Gastrocnemius medialis (tissue), 4 donors: ENCODE results near the gene C3orf70. TPM values are rescaled to one million over a fixed set of nuclear protein-coding genes. Genes with fewer than 3 reads are reported as not detected.

Experiments
- ATAC-seq, 2 donors: fragments of 150-250 bp; one replicate each; pipeline ENCODE4 v1.9.1; 2016
- DNase-seq, 2 donors: peaks; one replicate each; pipeline ENCODE4 v3.0.0-alpha.2; 2019
- H3K27ac ChIP-seq, 4 donors: fragments of 200-600 bp; sonication (generic); 1 replicate in 1 of 4; 2 replicates in 3 of 4; pipeline ENCODE4 v1.5.1; 2016 to 2018; ENCODE audit warnings: mild to moderate bottlenecking in 2 of 4, moderate library complexity in 1 of 4
- H3K27me3 ChIP-seq, 3 donors: fragments of 200-600 bp; sonication (generic) in 2 of 3; 1 replicate in 1 of 3; 2 replicates in 2 of 3; pipeline versions ENCODE4 v1.5.1 to v1.6.0; 2016 to 2019; ENCODE audit warnings: mild to moderate bottlenecking in 1 of 3, moderate library complexity in 1 of 3
- H3K36me3 ChIP-seq, 2 donors: fragments of 200-600 bp; sonication (generic) in 1 of 2; one replicate each; pipeline ENCODE4 v1.5.1; 2017 to 2018
- H3K4me1 ChIP-seq, 2 donors: fragments of 200-600 bp; sonication (generic) in 1 of 2; one replicate each; pipeline ENCODE4 v1.5.1; 2016 to 2017; ENCODE audit warnings: mild to moderate bottlenecking in 2 of 2
- H3K4me3 ChIP-seq, 4 donors: fragments of 200-600 bp; sonication (generic) in 3 of 4; 1 replicate in 1 of 4; 2 replicates in 3 of 4; pipeline ENCODE4 v1.5.1; 2016 to 2019; ENCODE audit warnings: mild to moderate bottlenecking in 2 of 4
- H3K9me3 ChIP-seq, 3 donors: fragments of 200-600 bp; sonication (generic) in 2 of 3; 1 replicate in 1 of 3; 2 replicates in 2 of 3; pipeline ENCODE4 v1.5.1; 2016 to 2019
- POLR2A ChIP-seq, 2 donors: fragments of 450-650 bp; IDR thresholded peaks; one replicate each; pipeline ENCODE4 v1.6.1; 2017; ENCODE audit warnings: antibody characterized with exemption in 2 of 2, mild to moderate bottlenecking in 2 of 2, moderate library complexity in 2 of 2
- in situ Hi-C, 4 donors: fragments of 200-750 bp; cut with MboI; loops; one replicate each; pipeline versions ENCODE4 v1.15.0 to v1.8.0; 2017; ENCODE audit warnings: low sequenced_read_pairs in 4 of 4
- intact Hi-C: fragments of 100-400 bp; cut with DNase I; formaldehyde crosslinking; loops from one replicate; pipeline ENCODE4 v1.15.1; 2023; ENCODE audit warnings: low total_unique reads
- total RNA-seq, 4 donors: library from RNA; depleted of rRNA; stranded (reverse); fragments of >200 nt; gene quantifications; one replicate each; pipeline versions ENCODE4 v1.1.0 to v1.2.3, GENCODE V29; 2016
- TF ChIP-seq, protein P1 (sequence below), 5 experiments: fragments of 450-650 bp in 3 of 5; fragments of 200-600 bp in 2 of 5; sonication (generic) in 2 of 5; IDR thresholded peaks in 4 of 5; conservative IDR thresholded peaks in 1 of 5; 1 replicate in 4 of 5; 2 replicates in 1 of 5; pipeline ENCODE4 v1.5.1; 2016 to 2019; ENCODE audit warnings: antibody characterized with exemption in 5 of 5, mild to moderate bottlenecking in 3 of 5, moderate library complexity in 3 of 5

Gene C3orf70
- total RNA-seq, 4 donors from 2014 or later = 0.42 to 1.1 (median 0.59) TPM

GRCh38 chr3:185051801-185052200 lies 101.1 kb downstream of the C3orf70 start:
- ATAC-seq (no peak), DNase-seq (no peak)
- no peaks in the 10 kb centered on the region for H3K9me3 ChIP-seq
- intact Hi-C loops = no loop called here
- in situ Hi-C loops = no loop called here
- H3K36me3 ChIP-seq = peaks cover 5 to 77% of the 10 kb centered on the region in 2 donors
- no peaks in the 10 kb centered on the region for H3K27me3 ChIP-seq
- H3K27ac ChIP-seq = no peak overlapping the region
- no peak overlapping the region for H3K4me3 ChIP-seq
- TF ChIP-seq, protein P1, sequence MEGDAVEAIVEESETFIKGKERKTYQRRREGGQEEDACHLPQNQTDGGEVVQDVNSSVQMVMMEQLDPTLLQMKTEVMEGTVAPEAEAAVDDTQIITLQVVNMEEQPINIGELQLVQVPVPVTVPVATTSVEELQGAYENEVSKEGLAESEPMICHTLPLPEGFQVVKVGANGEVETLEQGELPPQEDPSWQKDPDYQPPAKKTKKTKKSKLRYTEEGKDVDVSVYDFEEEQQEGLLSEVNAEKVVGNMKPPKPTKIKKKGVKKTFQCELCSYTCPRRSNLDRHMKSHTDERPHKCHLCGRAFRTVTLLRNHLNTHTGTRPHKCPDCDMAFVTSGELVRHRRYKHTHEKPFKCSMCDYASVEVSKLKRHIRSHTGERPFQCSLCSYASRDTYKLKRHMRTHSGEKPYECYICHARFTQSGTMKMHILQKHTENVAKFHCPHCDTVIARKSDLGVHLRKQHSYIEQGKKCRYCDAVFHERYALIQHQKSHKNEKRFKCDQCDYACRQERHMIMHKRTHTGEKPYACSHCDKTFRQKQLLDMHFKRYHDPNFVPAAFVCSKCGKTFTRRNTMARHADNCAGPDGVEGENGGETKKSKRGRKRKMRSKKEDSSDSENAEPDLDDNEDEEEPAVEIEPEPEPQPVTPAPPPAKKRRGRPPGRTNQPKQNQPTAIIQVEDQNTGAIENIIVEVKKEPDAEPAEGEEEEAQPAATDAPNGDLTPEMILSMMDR (IDR thresholded peaks at IDR 0.05 in 4 of 5, conservative IDR thresholded peaks at IDR 0.05 in 1 of 5) = no peak
- TF ChIP-seq POLR2A (IDR thresholded peaks at IDR 0.05) = no peak
- H3K4me1 ChIP-seq = no peaks in the 10 kb centered on the region

- no peaks in the 10 kb centered on the region for H3K9me3 ChIP-seq
- TF ChIP-seq, protein P1 (IDR thresholded peaks at IDR 0.05 in 4 of 5, conservative IDR thresholded peaks at IDR 0.05 in 1 of 5) = no peak
- no peak for TF ChIP-seq POLR2A (IDR thresholded peaks at IDR 0.05)
- H3K27me3 ChIP-seq = no peaks in the 10 kb centered on the region
- H3K4me1 ChIP-seq = no peaks in the 10 kb centered on the region
- in situ Hi-C loops = no loop called here
- ATAC-seq (no peak), DNase-seq (no peak)
- no peak overlapping the region for H3K27ac ChIP-seq
- H3K4me3 ChIP-seq = no peak overlapping the region
- intact Hi-C loops = no loop called here
- peaks cover 3 to 68% of the 10 kb centered on the region in 2 donors for H3K36me3 ChIP-seq
These were observed 103.2 kb downstream of the C3orf70 start for GRCh38 chr3:185049710-185050109.

GRCh38 chr3:185046603-185047002 lies 106.3 kb downstream of the C3orf70 start:
- ATAC-seq (no peak), DNase-seq (no peak)
- Histone ChIP-seq H3K27me3 (no peaks in the 10 kb centered on the region), H3K4me1 (peaks cover 0 to 3% of the 10 kb centered on the region in 2 donors), H3K36me3 (peaks cover 0 to 37% of the 10 kb centered on the region in 2 donors), H3K27ac (no peak overlapping the region), H3K9me3 (no peaks in the 10 kb centered on the region), H3K4me3 (no peak overlapping the region)
- in situ Hi-C loops (no loop called here), intact Hi-C loops (no loop called here)
- no peak for TF ChIP-seq POLR2A (IDR thresholded peaks at IDR 0.05)
- TF ChIP-seq, protein P1 (IDR thresholded peaks at IDR 0.05 in 4 of 5, conservative IDR thresholded peaks at IDR 0.05 in 1 of 5) = no peak

DNA sequence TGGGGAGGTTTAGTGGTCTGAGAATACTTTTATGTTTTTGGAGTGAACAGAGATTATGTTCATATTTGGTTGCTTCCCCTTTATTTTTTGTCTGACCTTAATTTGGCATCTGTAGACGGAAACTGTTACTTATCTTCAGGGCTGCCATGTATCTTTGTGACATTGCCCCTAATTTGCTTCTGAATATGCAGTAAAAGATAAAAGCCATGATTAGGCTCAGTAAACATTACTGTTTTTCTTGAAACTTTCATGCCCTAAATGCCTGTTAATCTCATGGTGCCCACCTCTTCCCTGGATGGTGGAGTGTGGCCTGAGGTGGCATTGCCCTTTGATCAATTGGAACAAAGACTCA lies 106.7 kb downstream of the C3orf70 start:
- Histone ChIP-seq H3K4me1 (peaks cover 0 to 3% of the 10 kb centered on the region in 2 donors), H3K4me3 (no peak overlapping the region), H3K27ac (peak overlapping the region in 3 of 4 donors; percentile 11 to 68 (median 34)), H3K36me3 (peaks cover 0 to 33% of the 10 kb centered on the region in 2 donors), H3K27me3 (no peaks in the 10 kb centered on the region), H3K9me3 (no peaks in the 10 kb centered on the region)
- in situ Hi-C loops = no loop called here
- TF ChIP-seq, protein P1 (IDR thresholded peaks at IDR 0.05 in 4 of 5, conservative IDR thresholded peaks at IDR 0.05 in 1 of 5) = no peak
- no peak for TF ChIP-seq POLR2A (IDR thresholded peaks at IDR 0.05)
- intact Hi-C loops = no loop called here
- no peak for DNase-seq
- ATAC-seq = no peak
